GM23248 (cell line): Measurements from ENCODE around the gene SUN5.

Source experiments
- EZH2 ChIP-seq: fragments of 200-600 bp; sonication (generic); IDR thresholded peaks from 2 replicates; pipeline ENCODE4 v1.6.1; 2018; ENCODE audit warnings: antibody characterized with exemption, mild to moderate bottlenecking; ENCODE audit not compliant: insufficient read depth, poor library complexity, severe bottlenecking
- EZH2phosphoT487 ChIP-seq: fragments of 200-600 bp; sonication (generic); IDR thresholded peaks from 2 replicates; pipeline ENCODE4 v1.6.1; 2018; ENCODE audit warnings: antibody characterized with exemption, moderate library complexity, mild to moderate bottlenecking, low read depth; ENCODE audit not compliant: insufficient read depth

- TF ChIP-seq EZH2phosphoT487 (no peak), EZH2 (no peak)
Measured at GRCh38 chr20:33024609-33025317, 20.5 kb upstream of the SUN5 start.
